Smooth muscle cell (in vitro differentiated cells): ENCODE measurements around the gene CNTROB. TPM values are rescaled to one million over a fixed set of nuclear protein-coding genes. Genes with fewer than 3 reads are reported as not detected.

ENCODE experiments used
- DNase-seq: peaks from one replicate; lab custom pipeline; 2025; ENCODE audit not compliant: unreplicated experiment; lab: John Stamatoyannopoulos, UW
- H2AFZ ChIP-seq: fragments of 200-600 bp; sonication (generic); 2 replicates; pipeline ENCODE4 v1.6.0; 2016; ENCODE audit warnings: antibody characterized with exemption, low read depth, mild to moderate bottlenecking
- H3F3A ChIP-seq: fragments of 200-600 bp; sonication (generic); 2 replicates; pipeline ENCODE4 v1.6.0; 2017; ENCODE audit warnings: antibody characterized with exemption, low read depth
- H3K27ac ChIP-seq: fragments of 200-600 bp; sonication (generic); 2 replicates; pipeline ENCODE4 v1.5.1; 2016; ENCODE audit warnings: low read depth, mild to moderate bottlenecking
- H3K27me3 ChIP-seq: fragments of 200-600 bp; sonication (generic); 2 replicates; pipeline ENCODE4 v1.6.1; 2016; ENCODE audit warnings: low read depth, mild to moderate bottlenecking
- H3K36me3 ChIP-seq: fragments of 200-600 bp; sonication (generic); 2 replicates; pipeline ENCODE4 v1.5.1; 2016; ENCODE audit warnings: low read depth
- H3K4me1 ChIP-seq: fragments of 200-600 bp; sonication (generic); 2 replicates; pipeline ENCODE4 v1.5.1; 2016; ENCODE audit warnings: low read depth
- H3K4me2 ChIP-seq: fragments of 200-600 bp; sonication (generic); 2 replicates; pipeline ENCODE4 v1.6.0; 2016; ENCODE audit warnings: mild to moderate bottlenecking
- H3K4me3 ChIP-seq: fragments of 200-600 bp; sonication (generic); 2 replicates; pipeline ENCODE4 v1.5.1; 2016; ENCODE audit warnings: mild to moderate bottlenecking
- H3K79me2 ChIP-seq: fragments of 200-600 bp; sonication (generic); 2 replicates; pipeline ENCODE4 v1.6.0; 2016; ENCODE audit warnings: low read depth, mild to moderate bottlenecking
- H3K9ac ChIP-seq: fragments of 200-600 bp; sonication (generic); 2 replicates; pipeline ENCODE4 v1.6.0; 2016; ENCODE audit warnings: low read depth
- H3K9me3 ChIP-seq: fragments of 200-600 bp; sonication (generic); replicated peaks from 2 replicates; pipeline ENCODE4 v1.5.1; 2016; ENCODE audit warnings: low read depth
- H4K20me1 ChIP-seq: fragments of 200-600 bp; sonication (generic); 2 replicates; pipeline ENCODE4 v1.6.0; 2016; ENCODE audit warnings: low read depth
- CTCF ChIP-seq: fragments of 200-600 bp; sonication (generic); IDR thresholded peaks from 2 replicates; pipeline ENCODE4 v1.5.1; 2017; ENCODE audit warnings: borderline replicate concordance, mild to moderate bottlenecking, antibody characterized with exemption; ENCODE audit not compliant: insufficient read depth, poor library complexity, severe bottlenecking
- WGBS: methylation state at CpG from one replicate; pipeline ENCODE4 v1.1.7; 2016; ENCODE audit warnings: low lambda C conversion rate; 5-methylcytosine and 5-hydroxymethylcytosine counted together
- polyA plus RNA-seq: library from polyadenylated mRNA; unstranded; fragments of >200 nt; fragmentation: Nextera tagmentation; extraction: Ambion mirVana; gene quantifications from 2 replicates; pipeline ENCODE4 v1.2.1, GENCODE V29; 2016
- total RNA-seq: library from RNA; depleted of rRNA; stranded (reverse); fragments of >200 nt; gene quantifications from 2 replicates; pipeline ENCODE4 v1.2.3, GENCODE V29; 2014

CNTROB gene, protein sequence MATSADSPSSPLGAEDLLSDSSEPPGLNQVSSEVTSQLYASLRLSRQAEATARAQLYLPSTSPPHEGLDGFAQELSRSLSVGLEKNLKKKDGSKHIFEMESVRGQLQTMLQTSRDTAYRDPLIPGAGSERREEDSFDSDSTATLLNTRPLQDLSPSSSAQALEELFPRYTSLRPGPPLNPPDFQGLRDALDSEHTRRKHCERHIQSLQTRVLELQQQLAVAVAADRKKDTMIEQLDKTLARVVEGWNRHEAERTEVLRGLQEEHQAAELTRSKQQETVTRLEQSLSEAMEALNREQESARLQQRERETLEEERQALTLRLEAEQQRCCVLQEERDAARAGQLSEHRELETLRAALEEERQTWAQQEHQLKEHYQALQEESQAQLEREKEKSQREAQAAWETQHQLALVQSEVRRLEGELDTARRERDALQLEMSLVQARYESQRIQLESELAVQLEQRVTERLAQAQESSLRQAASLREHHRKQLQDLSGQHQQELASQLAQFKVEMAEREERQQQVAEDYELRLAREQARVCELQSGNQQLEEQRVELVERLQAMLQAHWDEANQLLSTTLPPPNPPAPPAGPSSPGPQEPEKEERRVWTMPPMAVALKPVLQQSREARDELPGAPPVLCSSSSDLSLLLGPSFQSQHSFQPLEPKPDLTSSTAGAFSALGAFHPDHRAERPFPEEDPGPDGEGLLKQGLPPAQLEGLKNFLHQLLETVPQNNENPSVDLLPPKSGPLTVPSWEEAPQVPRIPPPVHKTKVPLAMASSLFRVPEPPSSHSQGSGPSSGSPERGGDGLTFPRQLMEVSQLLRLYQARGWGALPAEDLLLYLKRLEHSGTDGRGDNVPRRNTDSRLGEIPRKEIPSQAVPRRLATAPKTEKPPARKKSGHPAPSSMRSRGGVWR
- total RNA-seq (11.1 and 23.5 TPM in 2 replicates), polyA plus RNA-seq (20.6 and 26.3 TPM in 2 replicates)

GRCh38 chr17:7931709-7932482 is at the start of gene CNTROB, which contains the start of gene TRAPPC1:
Gene CNTROB, plus strand, starts transcription at chr17:7932206. Its CDS starts 874 bp downstream, at chr17:7933080.
Gene TRAPPC1, minus strand, starts transcription at chr17:7931946. Its CDS starts 117 bp downstream, at chr17:7931829.
- Histone ChIP-seq H3K4me3 (peak within 1 kb of the TSS; percentile 94), H3K4me1 (peaks cover 21% of the 10 kb centered on the region), H3K27me3 (no peaks in the 10 kb centered on the region), H3K79me2 (peaks cover 20% of the 10 kb centered on the region), H3K9me3 (no peaks in the 10 kb centered on the region), H3K27ac (peak within 1 kb of the TSS; percentile 85), H4K20me1 (peaks cover 17% of the 10 kb centered on the region), H3K36me3 (no peaks in the 10 kb centered on the region), H3K4me2 (peak within 1 kb of the TSS; percentile 98), H3K9ac (peak within 1 kb of the TSS; percentile 98), H3F3A (no peaks in the 10 kb centered on the region), H2AFZ (peak within 1 kb of the TSS; percentile 94)
- TF ChIP-seq CTCF, result no peak
- DNase-seq, result peak; percentile 97
- WGBS, result 1% methylated on average over 54 of the region's 55 CpGs

DNA sequence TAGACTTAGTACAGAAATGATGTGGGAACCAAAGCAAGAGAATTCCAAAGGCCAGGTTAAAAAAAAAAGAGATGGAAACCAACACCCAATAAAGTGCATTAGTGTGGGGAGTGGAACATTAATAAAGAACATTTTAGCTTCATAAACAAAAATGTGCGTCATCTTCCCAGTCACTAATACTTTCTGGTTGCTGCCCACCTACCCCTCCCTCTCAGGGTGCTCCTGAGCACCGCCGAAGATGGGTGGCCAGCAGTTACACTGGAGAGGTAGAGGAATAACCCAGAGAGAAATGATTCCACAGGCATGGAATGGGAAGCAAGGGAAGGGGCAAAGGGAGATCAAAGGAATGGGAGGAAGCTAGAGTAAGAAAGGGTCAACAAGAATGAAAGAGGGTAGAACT is 49.4 kb upstream of the CNTROB start:
- Histone ChIP-seq H3K9ac (no peak overlapping the region), H3K4me3 (peak overlapping the region; percentile 87), H3K4me2 (no peak overlapping the region), H3K79me2 (peaks cover 13% of the 10 kb centered on the region), H3K27me3 (no peaks in the 10 kb centered on the region), H3K36me3 (peaks cover 5% of the 10 kb centered on the region), H3F3A (peaks cover 7% of the 10 kb centered on the region), H2AFZ (no peak overlapping the region), H3K9me3 (no peaks in the 10 kb centered on the region), H3K4me1 (peaks cover 27% of the 10 kb centered on the region), H3K27ac (no peak overlapping the region), H4K20me1 (no peaks in the 10 kb centered on the region)
- TF ChIP-seq CTCF, result no peak
- 87% methylated on average over 3 of the region's 3 CpGs for WGBS
- DNase-seq, result no peak

GRCh38 chr17:7883781-7884386 is 48.1 kb upstream of the CNTROB start:
- 30% methylated on average over 3 of the region's 3 CpGs for WGBS
- DNase-seq, result no peak
- Histone ChIP-seq H3F3A (peaks cover 15% of the 10 kb centered on the region), H3K4me3 (peak overlapping the region; percentile 87), H3K4me2 (peak overlapping the region; percentile 82), H3K27ac (peak overlapping the region; percentile 17), H3K36me3 (peaks cover 5% of the 10 kb centered on the region), H3K4me1 (peaks cover 39% of the 10 kb centered on the region), H4K20me1 (no peaks in the 10 kb centered on the region), H3K9me3 (no peaks in the 10 kb centered on the region), H3K27me3 (no peaks in the 10 kb centered on the region), H2AFZ (no peak overlapping the region), H3K9ac (peak overlapping the region; percentile 31), H3K79me2 (peaks cover 11% of the 10 kb centered on the region)
- TF ChIP-seq CTCF, result no peak
